Stimulated activated naive CD8-positive, alpha-beta T cell treated with anti-CD3 and anti-CD28 coated beads, Interleukin-15, Interleukin-2, amounts not matched to agents 100 ng/mL and 50 ng/mL, for 24 hours (primary cell): ENCODE measurements around the gene C16orf95.
A peak's percentile ranks its signal among the peaks of the same experiment; 100 is the strongest.

ENCODE experiments used
- H3K27ac Mint-ChIP-seq: one replicate; pipeline ENCODE4 v1.8.0; 2021; ENCODE audit warnings: mild to moderate bottlenecking, mixed read lengths
- H3K27me3 Mint-ChIP-seq: one replicate; pipeline ENCODE4 v1.8.0; 2021; ENCODE audit warnings: mixed read lengths
- H3K36me3 Mint-ChIP-seq: one replicate; pipeline ENCODE4 v1.8.0; 2021; ENCODE audit warnings: low read depth, mixed read lengths
- H3K4me1 Mint-ChIP-seq: one replicate; pipeline ENCODE4 v1.8.0; 2021; ENCODE audit warnings: low read depth, mixed read lengths
- H3K4me3 Mint-ChIP-seq: one replicate; pipeline ENCODE4 v1.8.0; 2021; ENCODE audit warnings: mild to moderate bottlenecking, mixed read lengths
- H3K9me3 Mint-ChIP-seq: one replicate; pipeline ENCODE4 v1.8.0; 2021; ENCODE audit warnings: mixed read lengths

C16orf95 gene

GRCh38 chr16:87330257-87330624, 13.0 kb upstream of the C16orf95 start:
- Mint-ChIP-seq H3K27ac (no peak overlapping the region), H3K27me3 (no peaks in the 10 kb centered on the region), H3K9me3 (no peaks in the 10 kb centered on the region), H3K4me3 (no peak overlapping the region), H3K36me3 (peaks cover 26% of the 10 kb centered on the region), H3K4me1 (peaks cover 4% of the 10 kb centered on the region)

DNA sequence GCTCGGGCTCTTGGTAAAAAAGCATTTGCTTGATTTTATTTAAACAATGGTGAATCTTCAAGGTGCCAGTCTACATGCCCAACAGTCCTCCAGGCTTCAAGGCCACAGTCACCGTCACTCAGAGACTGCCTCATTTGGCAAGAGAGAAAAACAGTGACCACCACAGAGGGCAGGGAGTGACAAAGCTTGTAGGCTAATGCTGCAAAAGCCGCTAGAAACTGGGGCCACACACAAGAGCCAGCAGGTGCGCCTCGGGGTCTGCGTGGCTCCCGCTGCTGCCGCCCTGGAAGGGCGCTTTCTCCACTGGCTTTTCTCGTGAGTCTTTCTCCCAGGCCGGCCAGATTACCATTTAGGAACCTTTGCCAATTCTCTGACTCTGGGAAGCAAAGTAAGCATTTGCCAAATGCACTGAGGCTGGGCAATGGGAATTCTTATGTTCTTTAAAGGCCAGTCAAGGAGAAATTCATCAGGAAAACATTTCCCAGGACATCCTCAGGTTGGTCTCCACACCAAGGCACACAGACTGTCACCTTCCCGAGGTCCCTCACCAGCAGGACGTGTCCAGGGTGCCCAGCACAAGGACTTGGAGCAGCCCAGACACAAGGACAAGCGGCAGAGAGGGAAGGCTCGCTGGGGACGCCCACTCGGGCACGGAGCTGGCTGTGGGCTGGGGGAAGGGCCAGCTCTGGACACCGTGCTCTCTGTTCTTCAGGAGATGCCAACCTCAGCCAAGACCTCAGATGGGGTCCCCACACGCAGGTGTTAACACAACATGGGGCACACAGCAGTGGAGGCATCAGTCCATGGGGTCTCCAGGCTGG, 12.5 kb upstream of the C16orf95 start:
- Mint-ChIP-seq H3K27me3 (no peaks in the 10 kb centered on the region), H3K36me3 (peaks cover 26% of the 10 kb centered on the region), H3K4me1 (peaks cover 4% of the 10 kb centered on the region), H3K27ac (no peak overlapping the region), H3K4me3 (no peak overlapping the region), H3K9me3 (no peaks in the 10 kb centered on the region)

DNA sequence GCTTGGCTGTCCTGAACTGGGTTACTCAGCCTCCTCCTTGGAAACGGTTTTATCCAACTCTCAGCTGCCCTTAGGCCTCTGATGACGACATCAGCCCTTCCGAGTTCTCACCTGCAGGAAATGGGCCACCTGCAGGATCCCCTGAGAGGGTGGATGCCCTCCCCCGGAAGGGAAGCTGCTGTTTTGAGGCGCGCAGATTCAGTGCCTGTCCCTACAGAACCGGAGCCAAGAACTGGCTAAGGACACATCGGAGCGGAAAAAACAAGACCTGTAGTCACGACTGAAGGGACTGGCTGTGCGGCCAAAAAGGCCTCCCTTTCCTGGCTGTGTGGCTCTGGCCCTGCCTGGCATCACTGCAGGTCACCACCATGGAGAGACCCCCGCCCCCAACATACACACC, 11.7 kb upstream of the C16orf95 start:
- no peak overlapping the region for H3K27ac Mint-ChIP-seq
- peaks cover 4% of the 10 kb centered on the region for H3K4me1 Mint-ChIP-seq
- peaks cover 22% of the 10 kb centered on the region for H3K36me3 Mint-ChIP-seq

GRCh38 chr16:87327798-87328495, 10.8 kb upstream of the C16orf95 start:
- H3K27me3 Mint-ChIP-seq: no peaks in the 10 kb centered on the region
- H3K36me3 Mint-ChIP-seq: peaks cover 19% of the 10 kb centered on the region
- no peak overlapping the region for H3K4me3 Mint-ChIP-seq
- H3K9me3 Mint-ChIP-seq: no peaks in the 10 kb centered on the region
- peaks cover 4% of the 10 kb centered on the region for H3K4me1 Mint-ChIP-seq
- H3K27ac Mint-ChIP-seq: no peak overlapping the region

More for the DNA sequence above, 11.7 kb upstream of the C16orf95 start:
- no peaks in the 10 kb centered on the region for H3K9me3 Mint-ChIP-seq
- H3K4me3 Mint-ChIP-seq: no peak overlapping the region
- no peaks in the 10 kb centered on the region for H3K27me3 Mint-ChIP-seq

- no peaks in the 10 kb centered on the region for H3K27me3 Mint-ChIP-seq
- no peaks in the 10 kb centered on the region for H3K9me3 Mint-ChIP-seq
- H3K4me1 Mint-ChIP-seq: peaks cover 4% of the 10 kb centered on the region
- H3K27ac Mint-ChIP-seq: peak overlapping the region; percentile 41
- peaks cover 14% of the 10 kb centered on the region for H3K36me3 Mint-ChIP-seq
- no peak overlapping the region for H3K4me3 Mint-ChIP-seq
Measured at GRCh38 chr16:87326151-87326571, 9.0 kb upstream of the C16orf95 start.

GRCh38 chr16:87325423-87325858, 8.2 kb upstream of the C16orf95 start:
- no peaks in the 10 kb centered on the region for H3K27me3 Mint-ChIP-seq
- H3K27ac Mint-ChIP-seq: no peak overlapping the region
- H3K36me3 Mint-ChIP-seq: peaks cover 7% of the 10 kb centered on the region
- H3K4me1 Mint-ChIP-seq: peaks cover 4% of the 10 kb centered on the region
- H3K4me3 Mint-ChIP-seq: no peak overlapping the region
- no peaks in the 10 kb centered on the region for H3K9me3 Mint-ChIP-seq

DNA sequence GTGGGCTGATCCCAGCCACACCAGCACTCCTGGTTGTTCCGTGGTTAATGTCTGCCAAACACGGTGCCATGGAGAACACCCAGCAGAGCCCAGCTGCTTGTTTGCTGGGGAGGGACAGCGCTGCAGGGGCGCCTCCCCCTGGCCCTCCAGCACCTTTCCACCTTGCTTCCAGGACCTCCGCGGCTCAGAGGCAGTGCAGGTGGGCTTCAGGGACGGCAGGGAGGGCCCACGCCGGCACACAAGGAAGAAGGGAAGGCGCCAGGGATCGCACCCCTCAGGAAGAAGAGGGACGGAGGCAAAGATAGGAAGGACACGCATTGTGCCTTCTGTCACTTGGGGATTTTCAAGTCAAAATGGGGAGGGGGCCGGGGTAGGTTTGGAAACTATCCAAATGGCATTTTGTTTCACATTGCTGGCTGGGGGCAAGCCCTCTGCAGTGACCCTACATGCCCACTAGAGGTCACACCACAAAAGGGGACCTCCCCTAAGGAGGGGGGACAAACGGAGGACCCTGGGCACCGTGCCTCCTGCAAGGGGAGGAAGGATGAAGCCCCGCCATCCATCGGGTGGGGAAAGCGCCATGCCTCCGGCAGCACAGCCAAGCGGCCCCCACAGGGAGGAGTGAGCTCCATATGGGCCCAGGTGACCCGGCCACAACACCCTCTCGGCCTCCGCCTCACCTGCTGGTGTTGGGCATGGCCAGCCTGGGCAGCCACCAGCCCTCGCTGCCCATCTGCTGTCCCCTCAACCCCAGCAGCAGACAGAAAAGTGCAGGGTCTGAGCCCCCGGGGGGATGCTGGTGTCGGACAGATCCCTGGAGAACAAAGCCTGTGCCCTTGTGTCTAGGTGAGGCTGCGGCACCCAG, 7.5 kb upstream of the C16orf95 start:
- Mint-ChIP-seq H3K4me3 (no peak overlapping the region), H3K27ac (no peak overlapping the region), H3K36me3 (peaks cover 7% of the 10 kb centered on the region)

GRCh38 chr16:87323727-87324410, 6.7 kb upstream of the C16orf95 start:
- H3K27me3 Mint-ChIP-seq: no peaks in the 10 kb centered on the region
- no peak overlapping the region for H3K27ac Mint-ChIP-seq
- H3K9me3 Mint-ChIP-seq: no peaks in the 10 kb centered on the region
- peaks cover 10% of the 10 kb centered on the region for H3K36me3 Mint-ChIP-seq
- H3K4me1 Mint-ChIP-seq: peaks cover 7% of the 10 kb centered on the region
- H3K4me3 Mint-ChIP-seq: no peak overlapping the region

More for the DNA sequence above, 7.5 kb upstream of the C16orf95 start:
- Mint-ChIP-seq H3K27me3 (no peaks in the 10 kb centered on the region), H3K4me1 (peaks cover 4% of the 10 kb centered on the region), H3K9me3 (no peaks in the 10 kb centered on the region)

DNA sequence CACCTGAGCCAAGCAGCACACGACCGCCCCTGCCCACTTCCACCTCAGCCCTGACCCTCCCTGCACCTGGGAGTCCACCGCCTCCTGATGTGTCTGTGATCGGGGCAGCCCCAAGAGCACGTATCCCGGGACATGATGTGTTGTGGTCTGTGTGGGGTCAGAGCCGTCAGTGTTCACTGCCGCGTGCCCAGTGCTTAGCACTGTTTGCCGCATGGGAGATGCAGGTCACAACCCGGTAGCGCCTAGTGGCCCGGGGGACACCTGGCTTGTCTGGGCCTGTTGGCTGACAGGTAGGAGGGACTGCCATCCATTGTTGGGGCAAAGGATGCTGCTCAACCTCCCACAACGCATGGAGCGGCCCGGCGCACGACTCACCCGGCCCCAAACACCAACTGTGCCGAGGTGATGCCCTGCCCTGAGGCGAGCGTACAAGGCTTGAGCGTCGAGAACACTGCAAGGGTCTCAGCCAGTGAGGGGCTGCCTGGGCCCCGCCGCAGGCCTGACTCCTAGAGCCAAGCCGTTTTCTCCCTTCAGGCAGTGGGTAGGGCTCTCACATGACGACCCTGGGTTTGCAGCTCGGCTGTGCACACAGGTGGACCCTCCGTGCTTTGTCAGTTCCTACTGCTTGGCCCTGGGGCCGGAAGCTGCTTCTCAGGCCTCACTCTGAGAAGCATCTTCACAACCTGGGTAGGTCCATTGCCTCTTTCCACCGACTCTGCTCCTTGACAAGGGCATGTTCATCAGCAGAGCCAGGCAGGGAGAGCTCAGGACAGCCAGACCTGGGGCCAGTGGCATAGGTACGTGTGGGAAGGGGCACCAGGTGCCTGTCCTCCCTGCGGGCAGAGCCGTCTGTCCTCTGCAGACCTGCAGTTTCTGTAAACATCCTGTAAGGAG, 5.9 kb upstream of the C16orf95 start:
- H3K4me1 Mint-ChIP-seq: peaks cover 15% of the 10 kb centered on the region
- H3K36me3 Mint-ChIP-seq: peaks cover 18% of the 10 kb centered on the region
- no peak overlapping the region for H3K4me3 Mint-ChIP-seq
- no peaks in the 10 kb centered on the region for H3K9me3 Mint-ChIP-seq
- no peaks in the 10 kb centered on the region for H3K27me3 Mint-ChIP-seq
- no peak overlapping the region for H3K27ac Mint-ChIP-seq

GRCh38 chr16:87322360-87322759, 5.2 kb upstream of the C16orf95 start:
- H3K9me3 Mint-ChIP-seq: no peaks in the 10 kb centered on the region
- H3K27me3 Mint-ChIP-seq: no peaks in the 10 kb centered on the region
- H3K27ac Mint-ChIP-seq: no peak overlapping the region
- H3K36me3 Mint-ChIP-seq: peaks cover 19% of the 10 kb centered on the region
- H3K4me1 Mint-ChIP-seq: peaks cover 19% of the 10 kb centered on the region
- no peak overlapping the region for H3K4me3 Mint-ChIP-seq

- no peaks in the 10 kb centered on the region for H3K27me3 Mint-ChIP-seq
- H3K36me3 Mint-ChIP-seq: peaks cover 19% of the 10 kb centered on the region
- no peaks in the 10 kb centered on the region for H3K9me3 Mint-ChIP-seq
- peaks cover 24% of the 10 kb centered on the region for H3K4me1 Mint-ChIP-seq
- no peak overlapping the region for H3K27ac Mint-ChIP-seq
- H3K4me3 Mint-ChIP-seq: no peak overlapping the region
Measured at GRCh38 chr16:87321336-87322107, 4.3 kb upstream of the C16orf95 start.

DNA sequence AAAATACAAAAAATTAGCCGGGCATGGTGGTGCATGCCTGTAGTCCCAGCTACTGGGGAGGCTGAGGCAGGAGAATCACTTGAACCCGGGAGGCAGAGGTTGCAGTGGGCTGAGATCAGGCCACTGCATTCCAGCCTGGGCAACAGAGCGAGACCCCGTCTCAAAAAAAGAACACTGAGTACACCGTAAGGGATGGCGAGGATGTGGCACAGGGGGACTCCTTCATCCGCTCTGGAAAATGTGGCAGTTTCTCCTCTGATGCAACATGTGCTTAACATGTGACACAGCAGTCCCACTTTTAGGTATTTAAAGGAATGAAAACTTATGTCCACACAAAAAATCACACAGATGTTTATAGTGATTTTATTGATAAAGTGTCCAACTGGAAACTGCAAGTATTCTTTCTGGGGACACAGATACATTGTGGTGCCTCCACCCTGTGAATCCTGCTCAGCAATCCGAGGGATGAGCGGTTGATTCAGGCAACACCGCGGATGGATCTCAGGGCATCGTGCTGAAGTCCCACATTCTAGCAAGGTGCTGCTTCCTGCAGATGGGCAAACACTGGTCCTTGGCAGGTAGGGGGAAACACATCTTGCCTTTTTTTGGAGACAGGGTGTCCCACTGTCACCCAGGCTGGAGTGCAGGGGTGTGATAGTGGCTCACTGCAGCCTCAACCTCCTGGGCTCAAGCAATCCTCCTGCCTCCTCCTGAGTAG, 3.5 kb upstream of the C16orf95 start:
- H3K27ac Mint-ChIP-seq: no peak overlapping the region
- peaks cover 21% of the 10 kb centered on the region for H3K4me1 Mint-ChIP-seq
- H3K36me3 Mint-ChIP-seq: peaks cover 16% of the 10 kb centered on the region
- H3K9me3 Mint-ChIP-seq: no peaks in the 10 kb centered on the region
- no peak overlapping the region for H3K4me3 Mint-ChIP-seq
- no peaks in the 10 kb centered on the region for H3K27me3 Mint-ChIP-seq
